AG04449 (cell line): ENCODE results near the gene ZNF140.

Experiments used
- CTCF ChIA-PET: fragments of 350-600 bp; formaldehyde crosslinking; extraction: SDS; loops from one replicate; lab custom pipeline; 2021; ENCODE audit warnings: antibody characterized with exemption; lab: Yijun Ruan, JAX
- POLR2A ChIA-PET: fragments of 400-600, 350-600 bp; formaldehyde crosslinking; extraction: SDS; loops from one replicate; lab custom pipeline; 2020; ENCODE audit warnings: antibody characterized with exemption, inconsistent platforms; lab: Yijun Ruan, JAX
- DNase-seq: peaks from one replicate; pipeline ENCODE4 v3.0.0-alpha.2; 2010; ENCODE audit warnings: low read depth, low spot score
- H3K4me3 ChIP-seq: 2 replicates; pipeline ENCODE4 v1.5.1; 2011; ENCODE audit warnings: low read depth, mild to moderate bottlenecking, control low read depth, low read length
- CTCF ChIP-seq: IDR thresholded peaks from one replicate; pipeline ENCODE4 v1.5.1; 2011; ENCODE audit warnings: mild to moderate bottlenecking, moderate library complexity, low read length, control low read depth, inconsistent platforms; ENCODE audit not compliant: insufficient read depth; ENCODE audit errors: missing control alignments

Gene ZNF140

GRCh38 chr12:133058203-133059113 is 22.3 kb upstream of the ZNF140 start:
- ChIA-PET CTCF (no interaction called here), POLR2A (no interaction called here)
- H3K4me3 ChIP-seq: no peak overlapping the region
- no peak for TF ChIP-seq CTCF
- DNase-seq: no peak

GRCh38 chr12:133061954-133062353 is 18.8 kb upstream of the ZNF140 start:
- ChIA-PET CTCF (no interaction called here), POLR2A (no interaction called here)
- no peak overlapping the region for H3K4me3 ChIP-seq
- no peak for TF ChIP-seq CTCF
- DNase-seq: no peak

- DNase-seq: no peak
- ChIA-PET CTCF (no interaction called here), POLR2A (no interaction called here)
- H3K4me3 ChIP-seq: no peak overlapping the region
- TF ChIP-seq CTCF: no peak
Observed at GRCh38 chr12:133063556-133063955, 17.2 kb upstream of the ZNF140 start.

GRCh38 chr12:133073836-133074235 is 6.9 kb upstream of the ZNF140 start:
- no peak for DNase-seq
- no peak for TF ChIP-seq CTCF
- ChIA-PET POLR2A (no interaction called here), CTCF (no interaction called here)
- no peak overlapping the region for H3K4me3 ChIP-seq

DNA sequence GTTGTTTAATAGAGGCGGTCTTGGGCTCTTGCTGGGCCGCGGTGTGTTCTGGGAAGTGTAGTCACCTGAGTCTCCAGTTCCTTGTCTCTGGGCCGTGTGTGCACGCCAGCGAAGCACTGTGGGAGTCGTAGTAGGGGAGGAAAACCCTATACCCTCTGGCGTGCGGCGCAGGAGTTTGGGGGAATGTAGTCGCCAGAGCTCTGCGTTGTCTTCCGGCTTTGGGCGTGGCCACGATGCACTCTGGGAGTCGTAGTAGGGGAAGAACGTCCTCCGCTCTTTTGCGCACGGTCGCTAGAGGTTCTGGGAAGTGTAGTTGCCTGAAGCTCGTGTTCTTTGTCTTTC is 726 bp upstream of the ZNF140 start:
- peak overlapping the region; percentile 91 for H3K4me3 ChIP-seq
- TF ChIP-seq CTCF: no peak
- ChIA-PET POLR2A (interaction anchor here (0.6 to 1.1 kb wide), 6 partner anchors 12 to 193 kb away, joined by 3 to 4 read pairs (median 4); partner anchors contain the start of genes CHFR, ZNF10 and ZNF891), CTCF (interaction anchor here (1.1 kb wide), 1 partner anchor 93 kb away, joined by 4 read pairs; the partner anchor contains the start of gene ZNF26)
- peak; percentile 98 for DNase-seq

DNA sequence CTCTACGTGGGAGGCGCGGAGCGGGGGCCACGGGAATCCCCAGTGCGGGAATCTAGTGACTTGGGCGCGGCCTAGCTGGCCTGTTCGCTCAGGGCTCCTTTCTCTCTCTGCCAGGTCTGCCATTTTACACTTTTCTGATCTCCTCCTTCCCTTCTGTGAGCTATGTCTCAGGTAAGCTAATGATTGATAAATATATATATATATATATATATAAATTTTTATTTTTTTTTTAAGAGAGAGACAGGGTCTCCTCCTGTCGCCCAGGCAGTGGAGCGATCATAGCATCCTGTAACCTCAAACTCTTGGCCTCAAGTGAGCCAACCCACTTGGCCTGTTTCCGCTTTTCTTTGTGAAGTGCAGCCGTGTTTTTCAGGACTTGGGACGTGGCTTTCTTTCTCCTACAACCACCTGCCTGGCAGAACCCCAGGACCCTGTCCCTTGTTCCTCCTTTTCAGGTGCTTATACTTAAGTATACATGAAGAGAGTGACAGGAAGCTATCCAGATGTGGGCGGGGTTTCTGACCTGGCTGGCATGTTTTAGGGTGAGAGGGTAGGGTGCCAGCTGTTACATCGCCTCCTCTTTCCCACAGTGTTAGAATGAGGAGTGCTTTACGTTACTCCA is 547 bp downstream of the ZNF140 start:
- H3K4me3 ChIP-seq: peak overlapping the region; percentile 91
- no peak for TF ChIP-seq CTCF
- peak; percentile 0 for DNase-seq
- CTCF ChIA-PET: interaction anchor here (2.2 kb wide), 1 partner anchor 100 kb away, joined by 5 read pairs; the partner anchor contains the start of gene ZNF268
- POLR2A ChIA-PET: no interaction called here
